Gastrocnemius medialis (tissue), 4 donors: ENCODE measurements around the gene KRTAP9-7.

ENCODE experiments used
- CTCF ChIP-seq, 5 experiments: fragments of 450-650 bp in 3 of 5; fragments of 200-600 bp in 2 of 5; sonication (generic) in 2 of 5; IDR thresholded peaks in 4 of 5; conservative IDR thresholded peaks in 1 of 5; 1 replicate in 4 of 5; 2 replicates in 1 of 5; pipeline ENCODE4 v1.5.1; 2016 to 2019; ENCODE audit warnings: antibody characterized with exemption in 5 of 5, mild to moderate bottlenecking in 3 of 5, moderate library complexity in 3 of 5
- POLR2A ChIP-seq, 2 donors: fragments of 450-650 bp; IDR thresholded peaks; one replicate each; pipeline ENCODE4 v1.6.1; 2017; ENCODE audit warnings: antibody characterized with exemption in 2 of 2, mild to moderate bottlenecking in 2 of 2, moderate library complexity in 2 of 2

GRCh38 chr17:41324180-41325075 is 48.9 kb downstream of the KRTAP9-7 start:
- no peak for TF ChIP-seq CTCF (IDR thresholded peaks at IDR 0.05 in 4 of 5, conservative IDR thresholded peaks at IDR 0.05 in 1 of 5)
- TF ChIP-seq POLR2A (IDR thresholded peaks at IDR 0.05): no peak
